HEK293 (cell line): ENCODE measurements around the gene PWWP2A.

ENCODE experiments used
- CTCF ChIA-PET: fragments of 350-600 bp; formaldehyde crosslinking; extraction: SDS; loops from one replicate; lab custom pipeline; 2021; ENCODE audit warnings: antibody characterized with exemption; lab: Yijun Ruan, JAX
- POLR2A ChIA-PET: fragments of 300-600 bp; formaldehyde crosslinking; extraction: SDS; loops from one replicate; lab custom pipeline; 2020; ENCODE audit warnings: antibody characterized with exemption, inconsistent platforms; lab: Yijun Ruan, JAX
- H3K27ac ChIP-seq: fragments of 200-500 bp; sonication (Bioruptor generic); 2 replicates; pipeline ENCODE4 v1.5.1; 2014; ENCODE audit warnings: low read depth, low read length, control low read depth, inconsistent platforms; ENCODE audit errors: extremely low read depth
- H3K36me3 ChIP-seq, 2 experiments: fragments of 200-500 bp in 1 of 2; sonication (Bioruptor generic) in 1 of 2; 1 replicate in 1 of 2; 2 replicates in 1 of 2; pipeline ENCODE4 v1.5.1; 2014 to 2017; ENCODE audit warnings: inconsistent platforms in 2 of 2, low read length in 2 of 2; ENCODE audit not compliant: control insufficient read depth in 2 of 2, insufficient read depth in 1 of 2
- H3K4me1 ChIP-seq: fragments of 200-500 bp; sonication (Bioruptor generic); 2 replicates; pipeline ENCODE4 v1.5.1; 2014; ENCODE audit warnings: mild to moderate bottlenecking, low read length, inconsistent platforms; ENCODE audit not compliant: control insufficient read depth, insufficient read depth
- H3K4me3 ChIP-seq: 2 replicates; pipeline ENCODE4 v1.5.1; 2011; ENCODE audit warnings: low read depth, mild to moderate bottlenecking, control low read depth, low read length, moderate library complexity
- H3K9me3 ChIP-seq: fragments of 200-500 bp; sonication (Bioruptor generic); 2 replicates; pipeline ENCODE4 v1.5.1; 2014; ENCODE audit warnings: low read depth, low read length, inconsistent platforms; ENCODE audit not compliant: control insufficient read depth, insufficient read depth
- GLIS2 ChIP-seq: fragments of 450-650 bp; formaldehyde crosslinking; IDR thresholded peaks from 2 replicates; pipeline ENCODE4 v1.5.1; 2016; ENCODE audit warnings: missing biosample characterization, missing genetic modification characterization
- HOXA7 ChIP-seq: sonication (generic); formaldehyde crosslinking; IDR thresholded peaks from 2 replicates; pipeline ENCODE4 v1.8.1; 2022; ENCODE audit warnings: missing genetic modification reagents, borderline replicate concordance
- KLF10 ChIP-seq: fragments of 450-650 bp; IDR thresholded peaks from 2 replicates; pipeline ENCODE4 v1.5.1; 2018; ENCODE audit warnings: missing biosample characterization, mild to moderate bottlenecking, missing genetic modification characterization
- KLF9 ChIP-seq: fragments of 450-650 bp; formaldehyde crosslinking; IDR thresholded peaks from 2 replicates; pipeline ENCODE4 v1.5.1; 2016; ENCODE audit warnings: missing biosample characterization, missing genetic modification characterization, low read depth
- MEIS1 ChIP-seq: sonication (generic); formaldehyde crosslinking; IDR thresholded peaks from 2 replicates; pipeline ENCODE4 v1.8.1; 2022; ENCODE audit warnings: missing genetic modification reagents, mild to moderate bottlenecking, borderline replicate concordance
- OSR2 ChIP-seq: fragments of 450-650 bp; formaldehyde crosslinking; IDR thresholded peaks from 2 replicates; pipeline ENCODE4 v1.5.1; 2016; ENCODE audit warnings: missing biosample characterization, missing genetic modification characterization
- SETDB1 ChIP-seq: IDR thresholded peaks from one replicate; pipeline ENCODE4 v1.6.1; 2017; ENCODE audit warnings: mild to moderate bottlenecking, low read length, moderate library complexity, mixed read lengths; ENCODE audit not compliant: insufficient read length
- TSHZ1 ChIP-seq: fragments of 450-650 bp; formaldehyde crosslinking; IDR thresholded peaks from 2 replicates; pipeline ENCODE4 v1.5.1; 2016; ENCODE audit warnings: missing biosample characterization, missing genetic modification characterization, borderline replicate concordance
- ZBTB6 ChIP-seq: fragments of 450-650 bp; formaldehyde crosslinking; IDR thresholded peaks from 2 replicates; pipeline ENCODE4 v1.5.1; 2017; ENCODE audit warnings: missing biosample characterization, missing genetic modification characterization
- ZNF121 ChIP-seq: fragments of 450-650 bp; formaldehyde crosslinking; IDR thresholded peaks from 2 replicates; pipeline ENCODE4 v1.5.1; 2016; ENCODE audit warnings: missing biosample characterization, missing genetic modification characterization
- ZNF138 ChIP-seq: fragments of 450-650 bp; formaldehyde crosslinking; IDR thresholded peaks from 2 replicates; pipeline ENCODE4 v1.5.1; 2016; ENCODE audit warnings: missing biosample characterization, missing genetic modification characterization, borderline replicate concordance
- ZNF280C ChIP-seq: fragments of 450-650 bp; formaldehyde crosslinking; IDR thresholded peaks from 2 replicates; pipeline ENCODE4 v1.5.1; 2016; ENCODE audit warnings: missing biosample characterization, missing genetic modification characterization
- ZNF37A ChIP-seq: fragments of 450-650 bp; IDR thresholded peaks from 2 replicates; pipeline ENCODE4 v1.5.1; 2018; ENCODE audit warnings: missing biosample characterization, missing genetic modification characterization
- ZNF449 ChIP-seq: fragments of 450-650 bp; formaldehyde crosslinking; IDR thresholded peaks from 2 replicates; pipeline ENCODE4 v1.5.1; 2017; ENCODE audit warnings: missing biosample characterization, mild to moderate bottlenecking, missing genetic modification characterization, moderate library complexity
- ZNF510 ChIP-seq: fragments of 450-650 bp; formaldehyde crosslinking; IDR thresholded peaks from 2 replicates; pipeline ENCODE4 v1.5.1; 2018; ENCODE audit warnings: mild to moderate bottlenecking, missing genetic modification characterization, missing biosample characterization; ENCODE audit not compliant: insufficient replicate concordance
- ZNF621 ChIP-seq: fragments of 450-650 bp; formaldehyde crosslinking; IDR thresholded peaks from 2 replicates; pipeline ENCODE4 v1.5.1; 2017; ENCODE audit warnings: missing biosample characterization, missing genetic modification characterization
- ZNF792 ChIP-seq: fragments of 450-650 bp; formaldehyde crosslinking; IDR thresholded peaks from 2 replicates; pipeline ENCODE4 v1.5.1; 2016; ENCODE audit warnings: missing biosample characterization, missing genetic modification characterization

The PWWP2A gene

DNA sequence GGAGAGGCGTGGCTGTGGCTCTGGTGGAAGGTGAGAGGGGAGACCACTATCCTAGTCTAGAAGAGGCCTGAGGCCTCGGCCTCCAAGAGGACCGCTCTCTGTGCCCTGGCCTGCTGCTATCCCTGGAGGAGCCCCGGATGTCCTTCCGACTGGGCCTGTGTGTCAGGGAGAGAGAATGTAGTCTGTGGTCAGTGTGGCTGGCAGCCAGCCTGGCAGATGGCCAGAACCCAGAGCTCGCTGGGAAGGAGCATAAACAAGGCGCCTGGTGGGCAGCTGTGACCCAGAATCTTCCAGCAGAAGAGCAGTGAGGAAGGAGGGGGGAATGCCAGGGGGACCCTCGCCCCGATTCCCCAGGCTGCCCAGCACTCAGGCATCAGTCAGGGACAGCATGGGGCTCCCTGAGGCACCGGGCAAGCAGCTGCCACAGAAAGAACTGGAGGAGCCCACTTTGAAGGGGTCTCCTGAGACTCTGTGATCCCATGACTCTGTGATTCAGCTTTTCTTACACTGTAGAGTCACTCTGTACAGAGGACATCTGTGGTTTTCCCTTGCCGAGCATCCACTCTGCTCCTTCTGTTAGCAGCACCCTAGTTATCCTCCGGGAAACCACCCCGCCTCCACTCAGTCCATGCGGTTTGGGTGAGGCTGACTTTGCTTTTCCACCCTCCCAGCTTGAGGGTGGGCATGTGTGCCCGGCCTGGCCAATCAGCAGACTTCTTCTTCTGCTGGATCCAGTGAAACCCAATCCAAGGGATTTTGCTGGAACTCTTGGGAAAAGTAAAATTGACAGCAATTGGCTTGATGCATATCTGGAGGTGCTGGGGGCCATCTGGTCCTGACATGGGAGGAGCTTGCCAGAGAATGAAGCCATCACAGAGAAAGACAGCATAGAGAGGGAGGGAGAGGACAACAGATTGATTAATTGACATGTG is 46.2 kb upstream of the PWWP2A start (continued):
- no peak for TF ChIP-seq MEIS1 (CRISPR knock-in tag)
- no peak for TF ChIP-seq ZNF37A (tag by site-specific recombination)
- no peak for TF ChIP-seq ZNF510 (tag by site-specific recombination)
- 0 out of 2 replicates have a peak, but pooled peaks have one; percentile 12 for TF ChIP-seq KLF9 (tag by site-specific recombination)
- TF ChIP-seq KLF10 (tag by site-specific recombination) = no peak
- TF ChIP-seq ZNF449 (tag by site-specific recombination) = no peak
- TF ChIP-seq ZNF621 (tag by site-specific recombination) = no peak
- no peak for TF ChIP-seq ZBTB6 (tag by site-specific recombination)
- no peak for TF ChIP-seq SETDB1
- no peak for TF ChIP-seq HOXA7 (CRISPR knock-in tag)
- no peak for TF ChIP-seq ZNF138 (tag by site-specific recombination)
- no peak for TF ChIP-seq ZNF792 (tag by site-specific recombination)
- no peak; the same call in 1 of the 2 replicates for TF ChIP-seq TSHZ1 (tag by site-specific recombination)
- TF ChIP-seq GLIS2 (tag by site-specific recombination) = peak; percentile 65
- TF ChIP-seq OSR2 (tag by site-specific recombination) = no peak
- no peak for TF ChIP-seq ZNF280C

GRCh38 chr5:160162910-160163309 is 43.7 kb upstream of the PWWP2A start:
- Histone ChIP-seq H3K4me3 (no peak overlapping the region), H3K36me3 (no peaks in the 10 kb centered on the region), H3K9me3 (no peaks in the 10 kb centered on the region), H3K27ac (no peak overlapping the region)
- CTCF ChIA-PET = no interaction called here
- TF ChIP-seq ZNF280C (no peak), ZNF121 (tag by site-specific recombination) (peak; percentile 44; the same call in 1 of the 2 replicates)
- TF ChIP-seq, all 188 proteins: peak for 1
- peaks cover 18% of the 10 kb centered on the region for H3K4me1 ChIP-seq
- POLR2A ChIA-PET = no interaction called here
